Retinal pigment epithelial cell (primary cell): Measurements from ENCODE around the gene IFT20.

ENCODE experiments used
- DNase-seq: peaks from one replicate; pipeline ENCODE4 v3.0.0-alpha.2; 2010; ENCODE audit warnings: low read depth
- H3K4me3 ChIP-seq: 2 replicates; pipeline ENCODE4 v1.5.1; 2011; ENCODE audit warnings: mild to moderate bottlenecking, low read length, control low read depth, moderate library complexity
- TF ChIP-seq, protein P1 (sequence below): conservative IDR thresholded peaks from 2 replicates; pipeline ENCODE4 v1.5.1; 2011; ENCODE audit warnings: low read depth, low read length, control low read depth, inconsistent platforms

IFT20 gene

DNA sequence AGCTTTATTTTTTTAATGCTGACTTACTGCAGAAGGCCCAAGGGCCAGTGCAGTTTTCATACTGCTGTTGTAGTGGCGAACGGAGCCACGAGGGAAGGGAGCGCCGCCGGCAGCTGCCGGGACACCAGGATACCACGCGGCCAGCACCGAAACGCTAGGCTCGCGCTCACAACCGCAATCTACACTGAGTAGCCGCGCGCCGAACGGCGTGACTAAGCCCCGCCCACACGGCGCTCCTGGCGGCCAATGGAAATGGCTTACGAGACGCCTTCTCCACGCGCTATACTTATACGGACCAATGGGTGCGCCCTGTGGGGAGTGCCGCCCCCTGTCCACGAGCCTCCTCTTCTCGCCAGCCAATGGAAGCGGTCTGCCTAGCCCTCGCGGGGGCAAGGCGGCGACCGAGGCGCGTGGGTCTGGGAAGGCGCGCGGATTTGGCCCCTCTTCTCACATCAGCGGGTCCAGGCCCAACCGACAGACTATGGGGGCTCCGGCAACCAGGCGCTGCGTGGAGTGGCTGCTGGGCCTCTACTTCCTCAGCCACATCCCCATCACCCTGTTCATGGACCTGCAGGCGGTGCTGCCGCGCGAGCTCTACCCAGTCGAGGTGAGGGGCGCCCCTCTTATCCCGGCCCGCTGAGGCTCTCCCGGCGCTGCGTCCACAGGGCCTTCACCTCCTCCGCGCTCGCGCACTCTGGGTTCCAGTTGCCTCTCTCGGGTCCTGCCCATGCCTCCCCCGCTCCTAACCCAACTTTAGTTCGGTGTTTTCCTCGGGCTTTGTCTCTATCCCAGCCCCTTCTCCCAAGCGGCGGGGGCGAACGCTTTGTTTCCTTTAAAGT lies 16.3 kb downstream of the IFT20 start, which contains the start of gene TMEM97:
TMEM97 (plus strand) TSS at position 442 of the 839 bp plus-strand sequence; CDS start at position 482, 40 bp downstream.
- TF ChIP-seq, protein P1, sequence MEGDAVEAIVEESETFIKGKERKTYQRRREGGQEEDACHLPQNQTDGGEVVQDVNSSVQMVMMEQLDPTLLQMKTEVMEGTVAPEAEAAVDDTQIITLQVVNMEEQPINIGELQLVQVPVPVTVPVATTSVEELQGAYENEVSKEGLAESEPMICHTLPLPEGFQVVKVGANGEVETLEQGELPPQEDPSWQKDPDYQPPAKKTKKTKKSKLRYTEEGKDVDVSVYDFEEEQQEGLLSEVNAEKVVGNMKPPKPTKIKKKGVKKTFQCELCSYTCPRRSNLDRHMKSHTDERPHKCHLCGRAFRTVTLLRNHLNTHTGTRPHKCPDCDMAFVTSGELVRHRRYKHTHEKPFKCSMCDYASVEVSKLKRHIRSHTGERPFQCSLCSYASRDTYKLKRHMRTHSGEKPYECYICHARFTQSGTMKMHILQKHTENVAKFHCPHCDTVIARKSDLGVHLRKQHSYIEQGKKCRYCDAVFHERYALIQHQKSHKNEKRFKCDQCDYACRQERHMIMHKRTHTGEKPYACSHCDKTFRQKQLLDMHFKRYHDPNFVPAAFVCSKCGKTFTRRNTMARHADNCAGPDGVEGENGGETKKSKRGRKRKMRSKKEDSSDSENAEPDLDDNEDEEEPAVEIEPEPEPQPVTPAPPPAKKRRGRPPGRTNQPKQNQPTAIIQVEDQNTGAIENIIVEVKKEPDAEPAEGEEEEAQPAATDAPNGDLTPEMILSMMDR, result peak; percentile 14
- peak; percentile 91 for DNase-seq
- H3K4me3 ChIP-seq, result peak within 1 kb of the TSS; percentile 76

DNA sequence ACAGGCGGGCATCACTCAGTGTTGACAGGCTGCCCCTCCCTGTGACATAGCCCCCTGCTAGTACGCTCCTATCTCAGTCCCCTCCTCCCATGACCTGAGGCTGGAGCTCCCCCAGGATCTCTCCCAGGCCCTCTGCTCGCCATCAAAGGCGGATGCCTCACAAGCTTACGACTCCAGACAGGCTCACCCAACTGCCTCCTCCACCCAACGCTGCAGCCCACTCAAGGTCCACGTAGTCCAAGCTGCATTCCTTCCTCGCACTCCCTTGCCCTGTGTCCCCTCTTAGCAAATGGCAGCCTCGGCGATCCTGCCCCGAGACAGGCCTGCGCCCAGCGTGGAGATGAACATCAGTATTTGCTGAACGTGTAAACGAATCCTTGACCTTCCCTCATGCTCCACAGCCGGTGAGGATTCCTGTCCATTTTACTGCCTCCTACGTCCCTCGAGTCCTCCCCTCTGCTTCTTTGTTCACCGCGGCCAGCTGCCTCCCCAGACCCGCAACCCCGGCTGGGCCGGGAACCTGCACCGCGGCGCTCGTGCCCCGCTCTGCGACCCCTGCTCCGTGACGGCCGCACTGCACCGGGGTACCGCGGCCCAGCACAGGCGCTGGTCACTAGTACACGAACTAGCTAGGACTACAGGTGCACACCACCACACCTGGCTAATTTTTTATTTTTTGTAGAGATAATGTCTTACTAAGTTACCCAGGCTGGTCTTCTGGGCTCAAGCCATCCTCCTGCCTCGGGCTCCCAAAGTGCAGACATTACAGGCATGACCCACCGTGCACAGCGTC lies 17.1 kb downstream of the IFT20 start:
- peak overlapping the region; percentile 76 for H3K4me3 ChIP-seq
- DNase-seq, result no peak
- TF ChIP-seq, protein P1, result no peak

DNA sequence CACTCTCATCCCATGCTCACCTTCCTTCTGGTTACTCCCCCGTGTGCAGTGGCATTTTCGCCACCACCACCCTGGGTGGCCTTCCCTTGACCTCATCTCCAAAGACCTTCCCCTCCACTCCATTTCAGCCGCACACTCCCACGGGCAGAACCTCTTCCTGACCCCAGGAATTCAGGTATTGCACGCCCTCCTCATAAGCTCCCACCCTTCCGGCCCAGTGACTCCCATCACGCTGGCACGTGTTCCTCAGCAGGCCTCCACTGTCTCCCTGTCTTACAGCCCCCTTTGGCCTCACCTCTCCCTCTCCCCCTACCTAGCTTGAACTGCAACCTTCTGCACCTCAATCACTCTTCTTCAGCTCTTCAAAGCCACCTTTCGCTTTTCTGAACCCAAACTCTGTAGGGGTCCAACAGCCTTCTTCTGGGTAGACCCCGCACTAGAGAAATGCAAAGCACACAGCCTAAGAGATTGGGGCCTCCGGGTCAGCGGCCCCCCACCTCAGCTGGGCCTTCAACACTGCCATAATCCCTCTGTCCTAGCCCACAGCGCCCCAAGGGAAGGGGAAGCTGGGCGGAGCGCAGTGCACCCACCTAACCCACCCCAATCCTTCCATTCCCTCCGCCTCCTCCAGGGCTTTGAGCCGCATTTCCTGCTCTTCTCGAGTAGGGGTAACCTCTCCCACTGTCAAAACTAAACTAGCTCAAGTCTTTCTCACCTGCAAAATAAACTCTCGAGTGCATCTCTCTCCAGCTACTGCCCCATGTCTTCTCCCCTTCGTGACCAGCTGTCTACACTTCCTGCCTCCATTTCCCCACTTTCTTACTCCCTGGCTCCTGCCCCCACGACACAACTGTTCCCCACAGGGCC lies 17.9 kb downstream of the IFT20 start:
- no peak overlapping the region for H3K4me3 ChIP-seq
- TF ChIP-seq, protein P1, result no peak
- DNase-seq, result no peak

DNA sequence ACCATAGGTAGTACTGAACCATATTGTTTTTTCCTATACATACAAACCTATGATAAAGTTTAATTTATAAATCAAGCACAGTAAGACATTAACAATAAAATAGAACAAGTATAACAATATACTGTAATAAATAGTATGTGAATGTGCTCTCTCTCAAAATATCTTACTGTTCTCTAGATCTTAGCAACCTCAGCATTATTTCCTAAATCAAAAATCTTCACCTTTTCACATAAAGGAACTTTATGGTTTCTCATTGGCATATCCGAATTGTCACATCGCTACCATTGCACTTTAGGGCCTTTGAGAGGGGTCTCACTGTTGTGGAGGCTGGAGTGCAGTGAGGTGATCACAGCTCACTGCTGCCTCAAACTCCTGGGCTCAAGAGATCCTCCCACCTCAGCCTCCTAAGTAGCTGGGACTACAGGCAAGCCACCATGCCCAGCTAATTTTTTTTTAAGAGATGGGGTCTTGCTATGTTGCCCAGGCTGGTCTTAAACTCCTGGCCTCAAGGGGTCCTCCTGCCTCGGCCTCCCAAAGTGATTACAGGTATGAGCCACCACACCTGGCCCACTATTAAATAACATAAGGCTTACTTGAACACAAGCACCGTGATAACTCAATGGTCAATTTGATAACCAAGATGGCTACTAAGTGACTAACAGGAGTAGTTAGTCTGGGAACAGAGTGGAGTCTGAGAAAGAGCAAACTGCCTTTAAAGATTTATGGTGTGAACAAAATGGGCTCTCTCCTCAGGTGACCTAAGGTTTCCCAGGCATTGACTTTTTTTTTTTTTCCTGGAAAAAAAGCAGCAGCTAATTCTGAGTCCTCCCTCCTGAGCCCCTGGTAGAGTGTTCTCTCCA lies 19.2 kb downstream of the IFT20 start:
- TF ChIP-seq, protein P1, result no peak
- no peak overlapping the region for H3K4me3 ChIP-seq
- no peak for DNase-seq

DNA sequence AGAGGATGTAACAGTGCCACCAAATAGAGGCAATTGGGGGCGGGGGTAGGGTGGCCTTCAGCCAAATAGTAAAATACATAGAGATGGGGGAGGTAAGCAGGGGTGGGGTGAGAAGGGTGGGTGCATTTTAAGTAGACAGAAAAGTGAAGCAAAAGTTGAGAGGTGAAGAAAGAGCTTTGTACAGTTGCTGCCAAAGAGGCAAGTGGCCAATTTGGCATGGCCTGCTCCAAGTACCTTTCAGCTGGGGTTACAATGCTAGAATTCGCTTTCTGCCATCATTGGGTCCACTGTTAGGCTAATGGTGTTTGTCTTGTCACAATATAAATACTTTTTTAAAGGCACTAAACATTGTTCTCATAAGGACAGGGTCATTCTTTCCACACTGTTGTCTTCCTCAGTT lies 21.4 kb downstream of the IFT20 start:
- TF ChIP-seq, protein P1, result no peak
- no peak for DNase-seq
- no peak overlapping the region for H3K4me3 ChIP-seq

DNA sequence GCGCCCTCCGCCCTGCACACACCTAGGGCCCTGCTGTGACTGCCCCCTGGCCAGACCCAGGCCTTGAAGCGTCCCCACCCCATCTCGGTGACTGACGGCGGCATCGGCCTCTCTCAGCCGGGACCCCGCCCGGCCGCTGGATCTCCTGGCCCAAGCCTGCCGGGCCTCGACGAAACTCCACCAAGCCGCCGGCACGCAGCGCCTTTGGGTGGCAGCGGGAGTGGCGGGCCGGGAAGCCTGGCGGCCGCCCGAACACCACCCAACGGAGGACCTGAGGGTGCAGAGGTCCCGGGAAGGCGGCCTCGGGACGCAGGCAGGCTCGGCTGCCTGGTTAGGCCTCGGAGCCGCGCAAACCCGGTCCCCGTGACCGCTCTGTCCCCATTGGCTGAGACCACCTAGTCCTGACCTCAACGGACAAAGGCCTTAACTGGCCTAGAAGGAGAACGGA lies 28.3 kb downstream of the IFT20 start:
- no peak overlapping the region for H3K4me3 ChIP-seq
- TF ChIP-seq, protein P1, result no peak
- DNase-seq, result no peak
